22Rv1 (cell line): Measurements from ENCODE around the gene DKC1.

Experiments
- CTCF ChIP-seq: fragments of 450-650 bp; IDR thresholded peaks from 2 replicates; pipeline ENCODE4 v1.5.1; 2017; ENCODE audit warnings: mild to moderate bottlenecking
- ZFX ChIP-seq: fragments of 450-650 bp; IDR thresholded peaks from 2 replicates; pipeline ENCODE4 v1.6.1; 2017; ENCODE audit warnings: antibody characterized with exemption, borderline replicate concordance

- TF ChIP-seq CTCF (no peak), ZFX (no peak)
Observed at GRCh38 chrX:154728431-154729190, 34.1 kb upstream of the DKC1 start.
